C1 segment of cervical spinal cord (tissue), 14 donors: ENCODE measurements around the gene LRRC1.
"Not testable (repeated sequence)": the region's sequence is repeated elsewhere in the genome, so short reads cannot be mapped to it uniquely, and the experiment has no call there.

Experiments
- DNase-seq, 14 donors: peaks; one replicate each; lab custom pipeline; 2025; lab: John Stamatoyannopoulos, UW

The LRRC1 gene

GRCh38 chr6:53794720-53795339, at the start of gene LRRC1:
TSS of gene LRRC1 (plus strand) at chr6:53795005. CDS start at chr6:53795257, 252 bp downstream.
- DNase-seq: peak in 13 of 14 donors; percentile 68 to 97 (median 89)

- no peak for DNase-seq
These were observed 48.2 kb upstream of the LRRC1 start for GRCh38 chr6:53746442-53747103.

- DNase-seq: no peak
These were observed 44.7 kb upstream of the LRRC1 start for GRCh38 chr6:53750052-53750650.

- no peak for DNase-seq
These were observed 43.4 kb upstream of the LRRC1 start for GRCh38 chr6:53751417-53751816.

- DNase-seq: no peak
These were observed 42.4 kb upstream of the LRRC1 start for GRCh38 chr6:53752440-53752839.

- DNase-seq: no peak
These were observed 41.9 kb upstream of the LRRC1 start for GRCh38 chr6:53752856-53753255.

- no peak for DNase-seq
These were observed 40.5 kb upstream of the LRRC1 start for GRCh38 chr6:53754330-53754729.

- no peak for DNase-seq
These were observed 38.4 kb upstream of the LRRC1 start for GRCh38 chr6:53756396-53756795.

GRCh38 chr6:53758496-53758895, 36.3 kb upstream of the LRRC1 start:
- no peak for DNase-seq

- no peak for DNase-seq
These were observed 33.8 kb upstream of the LRRC1 start for GRCh38 chr6:53761036-53761435.

- DNase-seq: no peak
These were observed 29.5 kb upstream of the LRRC1 start for GRCh38 chr6:53765270-53765669.

GRCh38 chr6:53766930-53767329, 27.9 kb upstream of the LRRC1 start:
- DNase-seq: no peak

GRCh38 chr6:53767941-53768340, 26.9 kb upstream of the LRRC1 start:
- DNase-seq: no peak

GRCh38 chr6:53768636-53769035, 26.2 kb upstream of the LRRC1 start:
- DNase-seq: no peak

GRCh38 chr6:53770780-53771249, 24.0 kb upstream of the LRRC1 start:
- DNase-seq: no peak

- no peak for DNase-seq
These were observed 22.8 kb upstream of the LRRC1 start for GRCh38 chr6:53771785-53772624.

GRCh38 chr6:53773044-53773696, 21.6 kb upstream of the LRRC1 start:
- DNase-seq: no peak

- DNase-seq: not testable (repeated sequence)
These were observed 18.7 kb upstream of the LRRC1 start for GRCh38 chr6:53776152-53776551.

GRCh38 chr6:53784991-53785390, 9.8 kb upstream of the LRRC1 start:
- DNase-seq: not testable (repeated sequence)

GRCh38 chr6:53786832-53787231, 8.0 kb upstream of the LRRC1 start:
- no peak for DNase-seq

GRCh38 chr6:53790886-53791285, 3.9 kb upstream of the LRRC1 start:
- DNase-seq: no peak
